AML-193 (cell line): ENCODE results near the gene UQCRC1.
A peak's percentile ranks its signal among the peaks of the same experiment; 100 is the strongest.

Experiments
- DNase-seq, 2 experiments: peaks; one replicate each; lab custom pipeline; 2025; lab: John Stamatoyannopoulos, UW

Gene UQCRC1

GRCh38 chr3:48572517-48572916 lies 36.9 kb downstream of the UQCRC1 start:
- DNase-seq = no peak

- no peak for DNase-seq
These were observed 37.5 kb downstream of the UQCRC1 start for GRCh38 chr3:48571938-48572337.

GRCh38 chr3:48569808-48570450 lies 39.5 kb downstream of the UQCRC1 start:
- DNase-seq = no peak

- DNase-seq = no peak
These were observed 40.0 kb downstream of the UQCRC1 start for GRCh38 chr3:48569400-48569799.

DNA sequence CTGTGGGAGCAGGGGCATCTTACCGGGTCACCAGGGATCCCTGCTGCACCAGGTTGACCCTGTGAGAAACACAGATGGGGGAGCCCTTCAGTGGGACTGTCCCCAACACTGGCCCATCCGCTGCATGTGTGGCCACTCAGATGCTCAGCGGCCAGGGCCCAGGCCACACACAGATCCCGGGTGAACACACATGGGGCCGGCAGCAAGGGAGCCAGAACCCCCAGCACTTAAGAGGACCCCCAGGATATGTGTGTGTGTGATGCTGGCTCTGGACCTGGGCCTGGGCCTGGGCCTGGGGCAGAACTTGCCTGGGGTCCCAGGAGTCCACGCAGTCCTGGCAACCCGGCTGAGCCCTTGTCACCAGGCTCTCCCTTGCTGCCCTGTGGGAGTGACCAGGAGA lies 41.0 kb downstream of the UQCRC1 start:
- no peak for DNase-seq

DNA sequence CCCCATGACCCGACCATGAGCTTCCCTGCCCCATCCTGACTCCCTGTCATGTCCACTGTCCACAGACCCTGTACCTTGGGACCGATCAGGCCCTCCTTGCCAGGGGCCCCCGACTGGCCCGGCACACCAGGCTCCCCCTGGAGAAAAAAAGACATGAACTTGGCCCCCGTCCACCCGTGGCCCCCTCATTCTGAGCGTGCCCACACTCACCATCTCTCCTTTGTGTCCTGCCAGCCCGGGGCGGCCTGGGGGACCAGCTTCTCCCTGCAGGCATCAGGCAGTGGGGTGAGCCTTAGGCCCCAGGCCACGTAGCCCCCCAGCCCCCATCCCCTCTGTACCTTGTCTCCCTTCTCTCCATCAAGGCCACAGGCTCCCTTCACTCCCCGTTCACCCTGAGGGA lies 41.9 kb downstream of the UQCRC1 start:
- DNase-seq = no peak

DNA sequence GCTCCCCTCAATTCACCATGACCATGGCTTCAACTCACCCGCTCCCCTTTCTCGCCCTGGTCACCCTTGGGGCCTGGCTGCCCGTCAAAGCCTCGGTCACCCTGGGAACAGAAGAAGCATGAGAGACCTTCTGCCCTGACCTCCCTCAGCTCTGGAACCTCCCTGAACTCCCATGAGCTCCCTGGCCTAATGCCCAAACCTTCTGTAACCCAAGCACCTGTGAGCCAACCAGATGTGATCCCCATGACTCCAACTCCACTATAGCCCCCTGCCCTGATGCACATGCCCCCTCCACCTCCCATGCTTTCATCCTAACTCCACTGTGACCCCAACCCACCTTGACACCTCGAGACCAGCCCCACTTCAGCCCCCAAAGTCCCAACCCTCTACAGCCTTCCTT lies 42.4 kb downstream of the UQCRC1 start:
- no peak for DNase-seq

DNA sequence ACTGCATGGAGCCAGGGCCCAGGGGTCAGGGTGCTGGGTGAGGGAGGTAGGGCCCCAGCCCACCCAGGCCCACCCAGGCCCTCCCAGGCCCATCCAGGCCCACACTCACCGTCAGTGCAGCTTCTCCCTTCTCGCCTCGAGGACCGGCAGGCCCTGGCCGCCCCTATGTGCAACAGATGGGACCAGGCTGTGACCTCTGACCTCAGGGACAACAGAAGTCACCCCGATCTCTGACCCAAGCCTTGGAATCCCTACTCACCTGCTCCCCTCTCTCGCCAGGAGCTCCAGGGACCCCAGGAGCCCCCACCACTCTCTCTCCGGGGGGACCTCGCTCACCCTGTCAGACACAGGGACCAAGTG lies 43.1 kb downstream of the UQCRC1 start:
- no peak for DNase-seq

GRCh38 chr3:48565591-48566400 lies 43.6 kb downstream of the UQCRC1 start:
- DNase-seq = peak; percentile 57 to 63

DNA sequence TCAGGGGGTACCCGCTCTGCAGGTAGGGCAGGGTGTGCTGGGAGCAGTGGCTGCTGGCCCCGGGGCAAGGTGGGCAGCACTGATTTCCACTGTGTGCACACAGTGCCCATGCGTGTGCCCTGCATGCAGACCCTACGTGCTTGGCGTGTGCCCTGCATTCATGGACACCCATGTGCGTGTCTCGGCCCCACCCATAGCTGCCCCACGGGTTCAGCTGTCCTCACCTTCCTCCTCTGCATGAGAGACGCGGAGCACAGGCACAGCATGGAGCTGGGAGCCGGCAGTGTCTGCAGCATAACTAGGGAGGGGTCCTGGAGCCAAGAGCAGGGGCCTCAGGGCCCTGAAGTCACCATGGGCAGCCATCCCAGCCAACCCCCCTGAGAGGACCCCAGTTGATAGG lies 44.3 kb downstream of the UQCRC1 start:
- DNase-seq = no peak

GRCh38 chr3:48564667-48565066 lies 44.8 kb downstream of the UQCRC1 start:
- DNase-seq = no peak

DNA sequence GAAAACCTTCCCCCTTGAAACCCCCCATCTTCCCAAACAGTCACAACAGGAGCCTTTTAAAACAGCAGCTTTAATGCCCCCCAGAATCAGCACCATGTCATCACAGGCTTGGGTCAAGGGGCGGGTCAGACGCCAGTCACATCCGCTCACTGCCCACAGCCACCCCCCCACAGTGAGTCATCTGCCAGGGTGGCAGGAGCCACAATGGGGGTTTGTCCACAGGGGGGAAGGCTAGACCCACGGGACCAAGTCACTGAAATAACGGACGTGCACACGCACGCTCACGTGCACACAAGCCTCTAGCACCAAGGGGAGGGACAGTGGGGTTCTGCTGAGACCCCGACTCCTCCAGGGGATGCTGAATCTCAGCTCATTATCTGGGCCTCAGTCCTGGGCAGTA lies 45.4 kb downstream of the UQCRC1 start:
- peak; percentile 68 to 76 for DNase-seq

DNA sequence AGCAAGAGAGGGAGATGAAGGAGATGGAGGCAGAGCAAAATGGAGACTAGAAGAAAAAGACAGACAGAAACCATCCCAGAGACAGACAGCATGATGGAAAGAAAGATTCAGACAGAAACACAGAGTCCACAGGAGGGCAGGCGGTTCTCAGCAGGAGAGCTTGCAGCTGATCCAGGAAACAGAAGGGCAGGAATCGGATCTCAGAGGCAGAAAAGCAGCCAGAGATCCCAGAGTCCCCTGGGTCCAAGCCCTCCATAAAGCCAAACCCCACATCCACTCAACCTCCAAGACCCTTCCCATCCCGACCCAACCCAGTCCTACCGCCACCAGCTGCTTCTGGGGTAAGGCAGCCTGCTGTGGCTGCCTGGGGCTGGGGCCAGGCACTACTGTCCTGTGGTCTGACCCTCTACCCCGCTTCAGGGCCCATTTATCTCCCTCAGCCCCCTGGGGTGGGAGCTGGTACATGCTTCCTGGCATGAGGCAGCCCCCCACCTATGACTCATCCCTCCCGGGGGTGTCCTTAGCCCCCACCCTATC lies 46.0 kb downstream of the UQCRC1 start, which contains the start of gene UCN2:
Gene UCN2 (minus strand): TSS at position 400 of the 537 bp plus-strand sequence. CDS start 657 bp downstream, outside the sequence.
- no peak for DNase-seq

DNA sequence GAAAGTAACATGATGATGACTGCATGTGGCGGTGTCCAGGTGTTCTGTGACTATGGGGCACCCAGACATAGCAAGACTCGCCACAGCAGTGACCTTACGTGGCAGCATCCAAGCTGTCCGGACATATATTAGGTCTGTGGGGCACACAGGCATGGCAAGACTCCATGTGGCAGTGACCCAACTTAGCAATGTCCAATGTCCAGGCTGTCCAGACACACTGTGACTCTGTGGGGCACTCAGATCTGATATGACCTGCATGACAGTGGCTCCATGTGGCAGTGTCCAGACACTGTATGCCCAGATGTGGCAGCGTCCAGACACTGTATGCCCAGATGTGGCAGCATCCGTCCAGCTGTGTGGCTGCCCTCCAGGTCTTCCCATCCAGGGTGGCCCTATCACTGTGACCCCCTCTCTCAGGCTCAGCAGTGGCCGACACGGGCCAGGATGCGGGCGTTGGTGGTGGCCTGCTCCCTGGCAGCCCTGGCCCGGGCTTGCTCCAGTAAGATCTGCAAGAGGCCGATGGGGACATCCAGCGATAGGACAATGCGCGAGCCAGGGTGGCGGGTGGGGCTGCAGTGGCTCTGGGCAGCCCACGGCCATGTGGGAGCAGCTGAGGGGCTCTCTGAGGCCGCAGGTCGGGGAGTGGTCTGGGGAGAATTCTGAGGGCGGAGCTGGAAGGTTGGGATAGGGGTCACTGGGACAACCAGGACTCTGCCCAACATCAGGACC lies 46.9 kb downstream of the UQCRC1 start:
- DNase-seq = no peak

- DNase-seq = no peak
These were observed 48.3 kb downstream of the UQCRC1 start for GRCh38 chr3:48561045-48561736.

DNA sequence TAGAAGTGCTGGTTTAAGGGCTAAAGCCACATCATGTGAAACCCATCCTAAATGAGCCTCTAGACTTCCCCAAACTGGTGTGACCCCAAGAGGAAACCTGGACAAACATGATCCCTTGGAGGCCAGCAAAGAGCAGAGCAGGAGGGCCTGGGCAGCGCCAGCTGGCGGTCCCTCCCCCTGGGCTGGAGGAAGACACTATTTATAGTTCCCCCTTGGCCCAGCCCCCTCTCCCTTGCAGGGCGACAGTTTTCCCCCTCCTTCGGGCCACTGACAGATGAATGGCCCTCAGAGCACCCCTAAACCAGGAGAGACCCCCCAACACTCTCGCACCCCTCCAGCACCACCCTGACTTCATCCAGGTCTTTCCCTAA lies 48.8 kb downstream of the UQCRC1 start:
- no peak for DNase-seq

DNA sequence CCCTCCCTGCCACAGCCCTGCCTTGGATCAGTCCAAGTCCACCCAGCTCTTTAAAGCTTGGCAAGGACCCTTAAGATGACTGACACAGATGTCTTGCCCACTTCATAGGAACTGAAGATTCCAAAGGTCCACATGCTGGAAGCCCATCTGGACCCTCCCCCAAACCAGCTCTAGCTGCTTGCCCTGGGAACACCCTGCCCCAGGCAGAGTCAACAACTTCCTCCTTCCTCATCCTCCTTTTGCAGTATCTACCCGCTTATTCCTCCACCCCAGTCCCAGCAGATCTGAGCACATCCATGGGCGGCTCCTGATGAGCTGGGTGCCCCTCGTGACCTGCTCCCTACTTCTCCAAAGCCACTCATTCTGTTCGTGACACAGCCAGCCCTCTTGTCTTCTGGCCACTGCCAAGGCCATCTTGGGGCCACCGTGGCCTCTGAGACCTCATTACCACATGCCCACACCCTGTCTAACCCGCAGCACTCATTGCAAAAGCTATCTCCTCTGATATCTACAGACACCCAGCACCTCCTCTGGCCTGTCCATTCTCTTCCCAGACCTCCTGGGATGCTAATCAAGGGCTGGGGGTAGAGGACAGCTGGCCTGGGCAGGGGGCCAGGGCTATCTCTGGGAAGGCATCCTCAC lies 50.8 kb downstream of the UQCRC1 start:
- peak; percentile 80 to 96 for DNase-seq

- peak; percentile 99 for DNase-seq
These were observed 52.4 kb downstream of the UQCRC1 start, which contains the start of gene PFKFB4 for GRCh38 chr3:48556796-48557626. TSS of gene PFKFB4 (minus strand) at chr3:48556803. CDS start at chr3:48556777, 26 bp downstream.

DNA sequence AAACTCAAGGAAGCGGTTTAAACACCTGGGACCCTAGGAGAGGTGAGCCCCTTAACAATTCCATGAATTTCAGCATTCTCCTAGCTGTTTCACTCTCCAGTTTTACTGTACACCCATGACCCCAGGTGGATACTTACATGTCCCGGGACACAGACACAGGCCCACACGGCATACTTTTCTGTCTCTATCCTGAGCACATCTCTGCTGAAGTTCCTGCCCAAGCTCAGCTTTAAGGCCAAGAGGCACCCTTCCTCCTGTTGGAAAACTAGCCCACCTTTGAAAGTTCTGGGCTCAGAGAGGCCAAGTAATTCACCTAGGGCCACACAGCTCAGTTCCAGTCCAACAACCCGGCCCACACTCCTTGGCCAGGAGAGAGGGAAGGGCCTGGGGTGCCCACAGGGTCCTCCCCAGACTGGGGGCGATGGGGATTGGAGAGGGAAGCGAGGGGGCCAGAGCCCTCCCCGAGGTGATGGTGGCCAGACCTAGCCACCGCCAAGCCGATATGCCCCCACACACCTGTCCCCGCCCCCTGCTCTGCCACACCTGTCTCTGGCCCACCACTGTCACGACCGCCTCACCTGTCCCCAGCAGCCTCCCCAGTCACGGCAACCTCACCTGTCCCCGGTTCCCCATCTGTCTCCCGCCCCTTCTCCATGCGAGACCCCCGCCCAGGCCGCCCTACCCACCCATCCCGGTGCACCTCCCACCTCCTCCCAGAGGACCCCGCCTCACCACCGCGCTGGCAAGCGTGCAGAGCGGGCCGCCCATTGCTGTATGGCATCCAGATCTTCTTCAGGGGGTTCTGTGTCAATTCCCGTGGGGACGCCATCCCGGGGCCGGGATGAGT lies 53.3 kb downstream of the UQCRC1 start:
- DNase-seq = no peak
